Uterus (tissue), 2 donors: ENCODE measurements around the gene YIPF5.

Source experiments
- CTCF ChIP-seq, 4 experiments: fragments of 200-600 bp in 2 of 4; fragments of 450-650 bp in 2 of 4; sonication (generic) in 2 of 4; IDR thresholded peaks; one replicate each; pipeline ENCODE4 v1.5.1; 2016 to 2019; ENCODE audit warnings: antibody characterized with exemption in 4 of 4, mild to moderate bottlenecking in 2 of 4, moderate library complexity in 1 of 4
- POLR2A ChIP-seq, 2 donors: fragments of 450-650 bp; IDR thresholded peaks; one replicate each; pipeline ENCODE4 v1.6.1; 2016; ENCODE audit warnings: antibody characterized with exemption in 2 of 2, mild to moderate bottlenecking in 1 of 2, moderate library complexity in 1 of 2

- TF ChIP-seq CTCF (IDR thresholded peaks at IDR 0.05) = no peak
- TF ChIP-seq POLR2A (IDR thresholded peaks at IDR 0.05) = no peak
Observed at GRCh38 chr5:144207875-144208444, 37.5 kb upstream of the YIPF5 start.
